ENCODE results near the gene TRPC4AP.
A peak's percentile ranks its signal among the peaks of the same experiment; 100 is the strongest.

Gene TRPC4AP

DNA sequence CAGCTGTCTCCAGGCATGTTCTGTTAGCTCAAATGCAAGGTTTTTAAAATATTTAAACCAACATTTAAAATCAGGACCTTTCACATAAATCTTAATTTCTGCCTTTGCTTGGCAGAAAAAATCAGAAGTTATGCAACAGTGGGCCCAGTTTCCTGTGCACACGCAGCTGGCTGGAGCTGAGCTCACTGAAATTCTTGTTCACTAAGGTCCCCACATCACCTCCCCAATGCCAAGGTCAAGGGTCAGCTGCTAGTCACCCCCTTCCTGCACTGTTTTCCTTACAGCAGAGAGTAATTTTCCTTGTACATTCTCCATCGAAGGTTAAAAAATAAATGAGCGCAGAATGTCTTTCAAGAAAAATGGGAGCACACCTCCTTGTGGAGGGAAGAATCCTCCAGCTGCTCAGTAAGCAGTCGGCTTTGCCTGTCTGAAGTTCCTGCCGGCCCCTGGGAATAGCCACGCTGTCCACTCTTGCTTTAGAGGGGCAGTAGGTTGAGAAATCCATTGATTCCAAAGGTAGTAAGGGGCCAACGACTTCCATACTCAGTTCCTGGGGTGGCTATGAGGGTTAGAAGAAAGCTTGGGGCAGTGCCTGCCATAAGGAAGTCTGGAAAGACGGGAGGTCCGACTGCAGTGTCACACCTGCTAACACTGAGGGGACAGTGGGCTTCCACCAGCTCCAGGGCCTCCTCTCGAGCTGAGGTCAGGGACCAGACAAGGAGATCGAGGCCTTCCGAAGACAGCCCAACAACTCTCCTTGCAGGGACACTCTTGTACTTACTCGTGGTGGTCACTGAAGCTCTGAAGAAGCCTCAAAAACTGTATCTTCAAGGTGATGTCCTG is 80.2 kb downstream of the TRPC4AP start:
- no peak for DNase-seq

DNA sequence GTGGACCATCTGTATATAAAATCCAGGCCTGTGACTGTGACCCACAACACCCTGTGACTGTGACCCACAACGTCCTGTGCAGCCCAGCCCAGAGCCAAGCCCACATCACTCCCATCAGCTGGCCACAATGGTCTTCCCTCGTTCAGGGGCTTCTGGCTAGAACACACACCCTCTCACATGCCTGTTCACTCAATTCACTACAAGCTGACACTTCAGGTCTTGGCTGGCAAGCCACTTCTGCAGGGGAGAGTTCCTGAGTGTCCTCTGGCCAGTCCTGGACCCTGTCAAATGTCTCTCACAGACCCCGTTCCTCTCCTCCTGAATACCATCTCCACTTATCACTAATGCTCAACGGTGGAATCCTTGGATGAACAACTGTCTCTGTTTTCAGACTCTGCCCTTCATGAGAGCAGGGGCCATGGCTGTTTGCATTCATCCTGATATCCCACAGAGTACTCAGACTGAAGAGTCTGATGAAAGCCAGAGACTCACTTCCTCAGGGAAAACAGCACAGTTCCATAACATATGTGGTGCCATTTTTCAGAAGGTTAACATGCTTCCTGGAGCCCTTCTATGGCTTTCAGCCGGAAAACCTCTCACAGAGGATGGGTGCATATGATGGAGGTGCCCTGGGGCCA is 80.9 kb downstream of the TRPC4AP start:
- no peak for DNase-seq

DNA sequence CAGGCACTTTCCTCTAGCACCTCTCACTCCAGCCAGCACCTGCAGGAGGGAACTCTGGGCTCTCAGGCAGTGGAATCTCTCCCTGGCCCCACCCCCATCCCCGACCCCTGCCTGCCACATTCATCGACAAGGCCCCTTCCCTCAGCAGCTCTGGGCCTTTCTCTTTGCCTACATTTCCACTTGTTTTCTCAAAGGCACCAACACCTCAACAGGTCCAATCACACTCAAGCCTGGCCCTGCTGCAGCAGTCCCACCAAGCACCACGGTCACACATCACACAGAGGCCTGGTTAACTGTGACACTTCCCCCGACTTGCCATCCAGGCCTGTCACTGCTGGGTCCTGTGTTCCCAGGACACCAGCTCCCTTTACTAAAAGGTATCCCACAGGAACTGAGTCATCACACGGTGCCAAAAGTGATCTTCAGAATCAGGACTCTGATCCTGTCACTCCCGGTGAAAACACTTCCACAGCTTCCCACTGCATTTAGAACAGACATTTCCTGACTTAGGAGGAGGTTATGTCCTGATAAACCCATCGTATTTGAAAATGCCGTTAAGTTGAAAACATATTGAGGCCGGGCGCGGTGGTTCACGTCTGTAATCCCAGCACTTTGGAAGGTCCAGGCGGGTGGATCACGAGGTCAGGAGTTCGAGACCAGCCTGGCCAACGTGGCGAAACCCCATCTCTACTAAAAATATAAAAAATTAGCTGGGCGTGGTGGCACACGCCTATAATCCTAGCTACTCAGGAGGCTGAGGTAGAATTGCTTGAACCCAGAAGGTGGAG is 82.0 kb downstream of the TRPC4AP start:
- no peak for DNase-seq

DNA sequence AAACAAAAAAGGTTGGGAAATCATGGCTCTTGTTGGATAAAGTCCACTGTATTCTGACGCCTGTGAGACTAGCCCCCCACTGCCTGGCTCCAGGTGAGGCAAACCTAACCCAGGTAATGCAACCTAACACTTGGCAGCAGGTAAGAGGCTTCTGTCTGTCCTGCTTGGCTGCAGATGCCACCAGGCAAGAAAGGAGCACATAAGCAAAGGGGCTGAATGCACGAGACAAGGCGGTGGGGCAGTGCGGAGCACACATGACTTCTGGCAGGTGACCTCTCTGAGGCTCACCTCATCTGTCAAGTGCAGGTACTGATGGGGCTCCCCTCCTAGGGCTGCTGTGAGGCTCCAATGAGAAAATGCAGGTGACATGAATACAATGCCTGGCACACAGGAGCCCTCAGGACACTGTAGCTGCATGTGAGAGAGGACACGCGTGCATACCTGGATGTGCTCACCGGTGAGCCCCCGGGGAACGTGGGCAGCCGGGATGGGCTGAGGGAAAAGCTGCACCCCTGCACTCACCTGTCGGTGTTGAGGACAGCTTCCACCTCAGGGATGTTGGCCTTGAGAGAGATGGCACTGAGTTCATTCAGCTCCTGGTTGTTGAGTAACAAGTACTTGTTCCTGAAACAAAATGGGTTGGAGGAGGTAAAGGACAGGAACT is 82.8 kb downstream of the TRPC4AP start:
- DNase-seq, result no peak

DNA sequence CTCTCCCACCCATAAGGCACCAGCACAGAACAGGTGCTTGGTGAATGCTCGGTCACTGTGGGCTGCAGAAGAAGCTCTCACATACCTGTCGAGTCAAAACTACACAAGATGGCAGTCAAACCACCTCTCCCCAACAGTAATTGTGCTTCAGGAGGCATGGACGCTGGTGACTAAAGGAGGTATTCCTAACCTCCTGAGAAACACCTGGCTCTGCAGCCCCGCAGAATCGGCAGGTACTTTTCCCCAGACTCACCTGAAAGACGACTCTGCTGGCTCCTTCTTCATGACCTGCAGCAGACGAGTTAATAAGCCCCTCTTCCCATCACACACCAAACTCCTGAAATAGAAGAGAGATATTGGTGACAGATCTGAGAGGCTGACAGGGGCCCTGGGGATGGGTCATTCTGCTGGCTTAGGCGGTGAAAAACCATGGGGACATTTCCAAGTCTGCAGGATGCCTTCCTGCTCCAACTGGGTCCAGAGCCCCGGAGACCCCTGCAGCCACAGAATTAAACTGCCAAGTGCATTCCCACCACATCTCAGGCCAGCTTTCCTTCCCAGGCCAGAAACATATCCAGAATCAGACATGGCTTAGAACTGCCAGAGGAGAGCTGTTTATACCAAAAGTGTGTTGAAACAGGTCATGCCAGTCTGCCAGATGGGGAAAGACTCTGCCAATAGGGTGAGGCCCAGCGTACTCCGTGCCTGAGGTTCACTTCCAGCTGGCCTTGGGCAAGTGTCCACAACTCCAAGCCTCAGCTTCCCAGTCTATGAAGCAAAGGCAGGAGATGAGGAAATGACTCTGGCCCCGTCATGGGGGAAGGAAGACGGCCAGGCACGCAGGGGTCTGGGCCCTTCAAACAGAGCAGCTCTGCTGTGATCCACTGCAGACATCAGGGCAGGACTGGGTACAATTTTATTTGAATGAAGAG is 83.9 kb downstream of the TRPC4AP start:
- DNase-seq, result no peak

GRCh38 chr20:35007891-35008290 is 84.7 kb downstream of the TRPC4AP start:
- no peak for DNase-seq

GRCh38 chr20:35007413-35007812 is 85.2 kb downstream of the TRPC4AP start:
- DNase-seq, result no peak

DNA sequence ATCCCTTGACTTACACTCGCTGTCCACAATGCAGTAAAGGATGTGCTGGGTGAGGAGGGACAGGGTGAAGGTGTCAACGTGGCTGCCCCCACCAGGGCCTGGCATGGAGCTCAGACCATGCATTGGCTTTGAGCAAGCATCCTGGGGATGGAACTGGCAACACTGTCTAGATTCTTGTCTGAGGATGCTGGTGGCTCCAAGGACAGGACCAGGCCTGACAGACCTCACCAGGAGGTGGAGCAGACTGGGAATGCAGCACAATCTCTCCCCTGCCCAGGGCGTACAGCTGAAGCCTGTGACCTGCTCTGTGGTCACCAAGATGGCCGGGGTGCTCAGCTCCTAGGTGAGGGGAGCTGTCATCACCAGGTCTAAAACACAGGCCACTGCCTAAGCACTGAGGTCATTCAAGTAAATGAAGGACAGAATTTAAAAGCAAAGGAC is 86.1 kb downstream of the TRPC4AP start:
- no peak for DNase-seq

GRCh38 chr20:35006009-35006408 is 86.6 kb downstream of the TRPC4AP start:
- no peak for DNase-seq

DNA sequence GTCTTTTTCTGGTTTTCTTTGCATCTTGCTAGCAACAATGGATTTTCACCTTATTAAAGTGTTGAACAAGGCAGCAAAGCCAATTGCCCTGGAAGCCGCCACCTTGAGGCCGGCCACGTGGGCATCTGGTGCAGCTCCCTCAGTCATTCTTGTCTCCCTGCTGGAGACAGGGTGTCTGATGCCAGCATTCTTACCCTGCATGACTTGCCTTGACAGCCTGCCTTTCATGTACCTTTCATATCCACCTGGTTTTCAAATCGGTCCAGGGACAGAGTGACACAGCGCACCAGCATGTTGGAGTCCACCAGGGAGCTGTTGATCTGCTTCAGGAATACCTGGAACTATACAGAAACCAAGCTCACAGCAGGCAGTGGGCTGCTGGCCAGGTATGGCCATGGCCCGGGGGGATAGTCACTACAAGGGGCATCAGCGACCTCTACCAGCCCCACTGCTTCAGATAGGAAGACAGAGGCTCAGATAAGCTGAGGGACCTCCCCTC is 87.1 kb downstream of the TRPC4AP start:
- DNase-seq, result no peak

DNA sequence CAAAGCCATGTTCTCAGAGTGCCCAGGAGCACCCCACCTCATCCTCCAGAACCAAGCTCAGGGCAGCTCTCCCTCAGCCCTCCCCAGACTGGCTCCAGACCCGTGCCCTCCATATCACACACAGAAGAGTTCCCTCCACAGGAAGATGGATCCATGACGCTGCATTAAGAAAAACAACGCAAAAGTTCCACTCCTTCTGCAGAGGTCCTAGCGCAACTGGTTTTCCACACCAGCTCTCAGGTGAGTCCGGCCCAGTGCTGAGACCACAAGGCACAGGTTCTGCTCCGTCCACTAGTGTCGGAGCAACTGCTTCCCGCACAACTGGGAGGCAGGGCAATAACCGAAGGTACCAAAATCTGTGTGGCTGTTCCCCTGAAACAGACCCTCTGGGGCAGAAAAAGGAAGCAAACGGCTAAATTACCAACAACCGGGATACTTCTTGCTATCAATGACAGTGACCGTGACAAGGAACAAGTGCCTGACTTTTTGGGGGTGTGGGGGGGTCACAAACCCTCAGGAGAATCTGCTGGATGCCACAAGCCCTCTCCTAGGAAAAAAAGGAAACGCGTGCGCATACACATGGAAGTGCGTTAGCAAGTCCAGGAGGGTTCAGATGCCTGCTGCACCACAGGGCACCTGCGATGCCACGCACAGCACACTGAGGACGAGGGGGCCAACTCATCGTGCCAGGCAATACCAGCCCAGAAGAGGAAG is 87.7 kb downstream of the TRPC4AP start:
- no peak for DNase-seq

DNA sequence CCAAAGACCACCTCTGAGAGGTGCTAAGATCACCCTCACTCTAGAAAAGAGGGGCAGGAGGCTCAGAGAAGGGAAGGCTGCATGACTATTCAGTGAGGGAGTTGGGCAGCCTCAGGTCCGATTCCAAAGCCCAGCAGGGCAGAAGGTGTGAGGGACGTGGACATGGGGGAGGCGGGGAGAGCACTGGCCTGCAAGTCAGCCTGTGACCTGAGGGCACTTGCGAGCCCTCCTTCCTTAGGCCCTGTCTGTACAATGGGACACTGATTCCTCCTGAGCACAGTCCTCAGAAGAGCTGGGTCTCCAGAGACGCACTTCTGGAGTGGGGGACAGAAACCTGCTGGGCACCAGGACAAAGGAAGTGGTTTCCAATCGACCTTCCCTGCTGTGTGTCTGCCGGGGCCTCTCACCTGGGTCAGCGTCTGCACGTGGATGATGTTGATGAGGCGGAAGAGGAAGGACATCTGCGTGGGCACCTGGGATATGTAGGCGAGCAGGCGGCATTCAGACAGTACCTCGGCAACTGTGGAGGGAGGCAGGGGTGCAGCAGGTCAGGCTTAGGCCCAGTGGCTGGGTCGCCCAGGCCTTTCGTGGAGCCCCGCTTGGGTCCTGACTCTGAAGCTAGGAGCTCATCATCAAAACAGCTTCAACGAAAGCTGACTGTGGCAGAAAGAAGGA is 88.4 kb downstream of the TRPC4AP start:
- DNase-seq, result no peak

- DNase-seq, result no peak
Measured at GRCh38 chr20:35003211-35004031, 89.2 kb downstream of the TRPC4AP start.

DNA sequence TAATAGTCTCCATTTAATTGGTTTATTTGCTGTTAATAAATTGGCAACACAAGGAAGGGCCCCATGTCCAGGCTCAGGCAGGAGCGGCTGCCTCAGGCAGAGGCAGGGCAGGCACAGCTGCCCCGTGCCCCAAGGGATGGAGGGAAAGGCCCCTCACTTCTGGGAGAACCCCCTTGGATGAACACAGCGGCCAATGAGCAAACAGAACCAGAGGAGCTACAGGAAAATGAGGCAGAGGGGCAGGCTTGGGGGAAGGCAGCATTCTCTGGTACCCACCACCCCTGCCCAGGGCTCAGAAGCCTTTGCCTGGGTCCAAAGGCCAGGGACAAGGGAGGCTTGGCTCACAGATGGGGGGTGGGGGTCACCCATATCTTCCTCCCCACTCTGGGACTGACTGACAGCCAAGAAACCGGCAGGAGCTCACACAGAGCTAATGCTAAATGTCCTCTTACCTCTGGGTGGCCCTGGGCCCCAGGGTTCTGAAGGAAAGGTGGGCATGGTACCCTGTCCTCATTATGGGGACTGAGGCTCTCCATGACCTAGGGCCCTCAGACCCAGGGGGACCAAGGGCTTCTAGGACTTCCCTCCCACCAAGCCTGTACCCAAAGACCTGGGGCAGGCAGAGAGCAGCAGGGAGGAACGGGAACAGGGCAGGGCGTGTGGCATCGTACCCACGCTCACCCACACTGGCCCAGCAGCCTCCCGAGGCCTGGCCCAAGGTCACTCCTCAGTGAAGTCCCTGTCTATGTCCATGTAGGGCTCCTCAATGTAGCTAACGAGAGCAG is 90.0 kb downstream of the TRPC4AP start:
- no peak for DNase-seq

- peak; percentile 31 for DNase-seq
Measured at GRCh38 chr20:35001596-35002362, 90.8 kb downstream of the TRPC4AP start.

GRCh38 chr20:35000922-35001595 is 91.5 kb downstream of the TRPC4AP start:
- no peak for DNase-seq

DNA sequence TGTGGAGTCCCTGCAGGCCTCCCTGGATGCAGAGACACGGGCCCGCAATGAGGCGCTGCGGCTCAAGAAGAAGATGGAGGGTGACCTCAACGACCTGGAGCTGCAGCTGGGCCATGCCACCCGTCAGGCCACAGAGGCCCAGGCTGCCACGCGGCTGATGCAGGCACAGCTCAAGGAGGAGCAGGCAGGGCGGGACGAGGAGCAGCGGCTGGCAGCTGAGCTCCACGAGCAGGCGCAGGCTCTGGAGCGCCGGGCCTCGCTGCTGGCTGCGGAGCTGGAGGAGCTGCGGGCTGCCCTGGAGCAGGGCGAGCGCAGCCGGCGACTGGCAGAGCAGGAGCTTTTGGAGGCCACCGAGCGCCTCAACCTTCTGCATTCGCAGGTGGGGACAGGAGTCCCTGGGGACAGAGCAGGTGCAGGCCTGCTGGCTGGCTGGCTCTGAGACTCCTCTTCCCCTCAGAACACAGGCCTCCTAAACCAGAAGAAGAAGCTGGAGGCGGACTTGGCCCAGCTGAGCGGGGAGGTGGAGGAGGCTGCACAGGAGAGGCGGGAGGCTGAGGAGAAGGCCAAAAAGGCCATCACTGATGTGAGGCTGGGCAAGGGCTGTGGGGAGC is 92.2 kb downstream of the TRPC4AP start:
- no peak for DNase-seq
